ENCODE data around the gene APLP2. TPM values are rescaled to one million over a fixed set of nuclear protein-coding genes. Genes with fewer than 3 reads are reported as not detected.

Gene APLP2
- total and polyA plus RNA-seq, 10 donors: 47.4 to 248 (median 181) TPM

DNA sequence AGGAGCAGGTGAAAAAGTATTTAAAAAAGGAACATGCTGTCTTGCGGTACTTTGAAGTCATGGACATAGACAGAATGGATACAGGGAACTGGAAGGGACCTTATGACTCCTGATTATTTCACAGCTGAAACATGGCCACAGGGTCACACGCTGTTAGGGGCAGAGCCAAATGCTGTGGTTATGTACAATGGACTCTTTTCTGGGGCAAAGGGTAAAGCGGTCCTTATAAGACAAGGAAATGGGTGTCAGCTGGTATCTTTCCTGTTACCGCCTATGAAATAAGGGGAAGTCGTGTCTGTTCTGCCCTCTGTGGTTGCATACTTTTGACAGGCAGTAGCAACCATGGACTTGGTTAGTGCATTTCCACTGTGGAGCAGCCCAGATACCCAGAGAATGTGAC is 77.1 kb downstream of the APLP2 start:
- Histone ChIP-seq H3K9me3 (no peaks in the 10 kb centered on the region), H3K27me3 (replicated peaks in 1 of 7) (no peaks in the 10 kb centered on the region), H3K36me3 (peaks cover 0 to 38% (median 31%) of the 10 kb centered on the region in 6 donors), H3K4me1 (peaks cover 6 to 45% (median 29%) of the 10 kb centered on the region in 6 donors), H3K4me3 (peak overlapping the region in 1 of 8 donors; percentile 17), H3K27ac (peak overlapping the region; percentile 44 to 89 (median 76))
- TF ChIP-seq POLR2A (IDR thresholded peaks at IDR 0.05) (no peak), POLR2AphosphoS5 (IDR thresholded peaks at IDR 0.05) (peak in 1 of 3 donors; percentile 81)
- TF ChIP-seq, protein P1, sequence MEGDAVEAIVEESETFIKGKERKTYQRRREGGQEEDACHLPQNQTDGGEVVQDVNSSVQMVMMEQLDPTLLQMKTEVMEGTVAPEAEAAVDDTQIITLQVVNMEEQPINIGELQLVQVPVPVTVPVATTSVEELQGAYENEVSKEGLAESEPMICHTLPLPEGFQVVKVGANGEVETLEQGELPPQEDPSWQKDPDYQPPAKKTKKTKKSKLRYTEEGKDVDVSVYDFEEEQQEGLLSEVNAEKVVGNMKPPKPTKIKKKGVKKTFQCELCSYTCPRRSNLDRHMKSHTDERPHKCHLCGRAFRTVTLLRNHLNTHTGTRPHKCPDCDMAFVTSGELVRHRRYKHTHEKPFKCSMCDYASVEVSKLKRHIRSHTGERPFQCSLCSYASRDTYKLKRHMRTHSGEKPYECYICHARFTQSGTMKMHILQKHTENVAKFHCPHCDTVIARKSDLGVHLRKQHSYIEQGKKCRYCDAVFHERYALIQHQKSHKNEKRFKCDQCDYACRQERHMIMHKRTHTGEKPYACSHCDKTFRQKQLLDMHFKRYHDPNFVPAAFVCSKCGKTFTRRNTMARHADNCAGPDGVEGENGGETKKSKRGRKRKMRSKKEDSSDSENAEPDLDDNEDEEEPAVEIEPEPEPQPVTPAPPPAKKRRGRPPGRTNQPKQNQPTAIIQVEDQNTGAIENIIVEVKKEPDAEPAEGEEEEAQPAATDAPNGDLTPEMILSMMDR (IDR thresholded peaks at IDR 0.05 in 8 of 11, conservative IDR thresholded peaks at IDR 0.05 in 3 of 11): peak in 1 of 11 experiments; percentile 8
- intact Hi-C loops (cut with DNase I; ENCODE audit: low total_unique reads): no loop called here
- no peak for DNase-seq
- 8 to 22% (median 12%) methylated on average over 5 of the region's 5 CpGs for WGBS, 5 donors

DNA sequence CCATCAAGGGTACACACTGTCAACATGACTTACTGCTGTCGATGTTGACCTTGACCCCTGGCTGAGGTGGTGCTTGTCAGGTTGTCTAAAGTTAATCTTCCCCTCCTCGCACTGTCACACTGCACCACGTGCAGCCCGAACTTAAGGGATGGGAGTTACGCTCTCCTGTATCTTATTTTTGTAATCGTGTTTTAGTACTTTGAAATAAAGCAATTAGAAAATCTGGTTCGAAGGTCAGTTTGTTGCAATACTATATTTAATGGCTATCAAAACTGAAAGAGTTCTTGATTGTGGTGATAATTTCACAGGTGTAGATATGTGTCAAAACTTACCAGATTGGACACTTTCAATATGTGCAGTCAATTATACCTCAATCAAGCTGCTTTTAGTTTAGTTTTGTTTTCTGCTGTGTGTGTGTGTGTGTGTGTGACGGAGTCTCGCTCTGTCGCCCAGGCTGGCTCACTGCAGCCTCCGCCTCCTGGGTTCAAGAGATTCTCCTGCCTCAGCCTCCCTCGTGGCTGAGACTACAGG is 79.2 kb downstream of the APLP2 start:
- Histone ChIP-seq H3K4me1 (peaks cover 6 to 44% (median 30%) of the 10 kb centered on the region in 6 donors), H3K9me3 (no peaks in the 10 kb centered on the region), H3K27ac (no peak overlapping the region), H3K4me3 (no peak overlapping the region), H3K36me3 (peaks cover 0 to 17% (median 11%) of the 10 kb centered on the region in 6 donors), H3K27me3 (replicated peaks in 1 of 7) (no peaks in the 10 kb centered on the region)
- TF ChIP-seq, protein P1 (IDR thresholded peaks at IDR 0.05 in 8 of 11, conservative IDR thresholded peaks at IDR 0.05 in 3 of 11): no peak
- TF ChIP-seq POLR2AphosphoS5 (IDR thresholded peaks at IDR 0.05) (no peak), POLR2A (IDR thresholded peaks at IDR 0.05) (no peak)
- no peak for DNase-seq
- 87 to 94% (median 89%) methylated on average over 12 of the region's 12 CpGs for WGBS, 5 donors
- intact Hi-C loops (cut with DNase I; ENCODE audit: low total_unique reads): no loop called here

DNA sequence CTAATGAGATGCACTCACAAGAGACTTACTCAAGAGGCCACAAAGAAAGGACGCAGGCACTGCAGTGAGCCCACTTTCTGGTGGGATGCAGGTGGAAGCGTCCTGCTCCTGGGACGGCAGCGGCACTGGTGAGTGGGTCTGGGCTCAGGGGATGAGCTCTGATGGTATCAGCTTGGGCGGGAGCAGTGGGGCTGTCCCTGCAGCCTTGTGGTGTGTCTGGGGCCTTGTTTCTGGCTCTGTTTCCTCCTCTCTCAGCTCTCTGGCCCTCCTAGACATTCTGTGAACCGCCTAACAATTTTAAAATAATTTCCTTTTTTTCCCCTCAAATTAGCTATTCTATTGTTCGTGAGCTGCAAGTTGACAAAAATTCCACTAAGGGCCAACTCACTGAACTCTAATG is 81.1 kb downstream of the APLP2 start:
- no peak for TF ChIP-seq POLR2A (IDR thresholded peaks at IDR 0.05)
- TF ChIP-seq POLR2AphosphoS5 (IDR thresholded peaks at IDR 0.05): peak in 1 of 3 donors; percentile 48
- Histone ChIP-seq H3K4me1 (peaks cover 6 to 42% (median 23%) of the 10 kb centered on the region in 6 donors), H3K9me3 (no peaks in the 10 kb centered on the region), H3K27ac (peak overlapping the region in 1 of 8 donors; percentile 1), H3K4me3 (no peak overlapping the region), H3K36me3 (no peaks in the 10 kb centered on the region), H3K27me3 (replicated peaks in 1 of 7) (no peaks in the 10 kb centered on the region)
- intact Hi-C loops (cut with DNase I; ENCODE audit: low total_unique reads): no loop called here
- WGBS, 5 donors: 71 to 85% (median 78%) methylated on average over 7 of the region's 7 CpGs
- DNase-seq: no peak

DNA sequence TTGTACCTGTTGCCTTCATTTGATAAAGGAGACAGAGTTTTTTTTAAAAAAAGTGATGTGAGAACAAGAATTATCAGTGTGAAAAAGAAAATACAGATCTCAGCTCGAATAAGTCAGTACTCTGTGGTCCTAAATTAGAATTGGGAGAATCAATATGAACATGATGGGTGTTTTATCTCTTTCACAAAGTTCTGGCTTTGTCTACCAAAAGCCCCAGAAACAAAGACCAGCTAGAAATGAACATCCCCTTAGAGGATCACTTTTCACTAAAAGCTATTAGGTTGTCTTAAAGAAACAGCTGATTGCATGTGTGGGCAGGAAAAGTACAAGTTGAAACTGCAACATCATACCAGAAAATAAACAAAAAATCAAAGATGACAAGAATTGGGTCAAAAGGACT is 81.5 kb downstream of the APLP2 start:
- Histone ChIP-seq H3K27ac (peak overlapping the region in 1 of 8 donors; percentile 1), H3K9me3 (no peaks in the 10 kb centered on the region), H3K36me3 (no peaks in the 10 kb centered on the region), H3K4me1 (peaks cover 6 to 41% (median 19%) of the 10 kb centered on the region in 6 donors), H3K4me3 (no peak overlapping the region), H3K27me3 (replicated peaks in 1 of 7) (no peaks in the 10 kb centered on the region)
- TF ChIP-seq POLR2A (IDR thresholded peaks at IDR 0.05) (no peak), POLR2AphosphoS5 (IDR thresholded peaks at IDR 0.05) (no peak)
- TF ChIP-seq, protein P1 (IDR thresholded peaks at IDR 0.05 in 8 of 11, conservative IDR thresholded peaks at IDR 0.05 in 3 of 11): no peak
- WGBS, 5 donors: 64 to 83% (median 71%) methylated on average over 1 of the region's 1 CpG
- intact Hi-C loops (cut with DNase I; ENCODE audit: low total_unique reads): no loop called here
- no peak for DNase-seq
